Measurements from ENCODE around the gene GRID2IP.
"Not testable (repeated sequence)": the region's sequence is repeated elsewhere in the genome, so short reads cannot be mapped to it uniquely, and the experiment has no call there.

GRID2IP gene

DNA sequence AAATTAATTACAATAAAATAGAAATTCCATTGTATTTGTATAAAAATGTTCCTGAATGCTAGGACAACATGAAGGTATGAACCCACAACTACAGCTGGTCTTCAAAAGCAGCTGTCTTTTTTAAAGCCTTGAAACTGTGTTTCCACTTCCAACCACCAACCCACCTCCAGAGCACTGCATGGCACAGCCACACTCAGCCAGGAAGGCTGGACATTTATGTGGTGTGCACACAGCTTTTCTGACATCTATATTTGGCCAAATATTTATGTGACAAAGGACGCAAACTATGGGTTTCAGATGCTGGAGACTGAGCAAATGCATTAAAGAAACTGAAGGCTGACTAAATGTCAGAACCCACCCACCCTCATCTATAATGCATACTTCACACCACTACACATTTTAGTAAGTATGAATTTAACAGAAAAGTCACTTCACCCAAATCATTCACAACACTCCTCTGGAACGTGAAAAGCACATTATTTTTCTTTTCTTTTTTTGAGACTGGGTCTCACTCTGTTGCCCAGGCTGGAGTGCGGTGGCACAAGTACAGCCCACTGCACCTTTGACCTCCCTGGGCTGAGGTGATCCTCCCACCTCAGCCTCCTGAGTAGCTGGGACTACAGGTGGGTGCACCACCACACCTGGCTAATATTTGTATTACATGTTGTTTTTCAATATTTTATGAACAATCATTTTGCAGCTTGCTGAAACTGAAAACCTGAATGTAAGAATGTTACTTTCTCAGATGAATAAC, 75.7 kb downstream of the GRID2IP start:
- Histone ChIP-seq H3K27me3 (ENCODE audit: control insufficient read depth, insufficient read depth, low read length) (no peaks in the 10 kb centered on the region), H3K4me1 (ENCODE audit: control insufficient read depth, insufficient read depth, low read length) (peaks cover 2% of the 10 kb centered on the region), H3K9ac (ENCODE audit: low read depth, low read length) (no peak overlapping the region), H3K4me3 (ENCODE audit: low read depth, low read length) (no peak overlapping the region), H3K9me3 (ENCODE audit: control insufficient read depth, insufficient read depth, low read length) (no peaks in the 10 kb centered on the region), H3K36me3 (ENCODE audit: control insufficient read depth, insufficient read depth, low read length) (no peaks in the 10 kb centered on the region)

DNA sequence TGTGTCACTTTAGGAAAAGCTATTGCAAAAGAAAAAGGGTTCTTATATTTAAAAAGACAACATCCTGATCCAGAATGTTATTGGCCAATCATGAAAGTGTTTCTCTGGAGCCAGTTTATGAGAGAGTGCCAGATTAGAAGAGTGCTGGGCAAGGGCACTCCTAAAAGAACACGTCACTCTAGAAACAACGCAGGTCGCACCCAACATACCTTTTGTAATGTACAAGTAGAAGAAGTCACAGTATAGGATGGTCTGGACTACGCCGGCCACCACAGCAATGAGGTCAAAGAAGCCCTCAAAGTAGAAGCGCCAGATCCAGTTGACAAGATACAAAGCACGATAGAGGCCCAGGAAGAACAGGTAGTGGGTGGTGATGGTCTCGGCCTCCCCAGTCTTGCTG, 85.4 kb downstream of the GRID2IP start:
- Histone ChIP-seq H3K27me3 (ENCODE audit: control insufficient read depth, insufficient read depth, low read length) (no peaks in the 10 kb centered on the region), H3K4me1 (ENCODE audit: control insufficient read depth, insufficient read depth, low read length) (no peaks in the 10 kb centered on the region), H3K4me3 (ENCODE audit: low read depth, low read length) (no peak overlapping the region), H3K9ac (ENCODE audit: low read depth, low read length) (no peak overlapping the region), H3K36me3 (ENCODE audit: control insufficient read depth, insufficient read depth, low read length) (peaks cover 47% of the 10 kb centered on the region), H3K9me3 (ENCODE audit: control insufficient read depth, insufficient read depth, low read length) (no peaks in the 10 kb centered on the region)

DNA sequence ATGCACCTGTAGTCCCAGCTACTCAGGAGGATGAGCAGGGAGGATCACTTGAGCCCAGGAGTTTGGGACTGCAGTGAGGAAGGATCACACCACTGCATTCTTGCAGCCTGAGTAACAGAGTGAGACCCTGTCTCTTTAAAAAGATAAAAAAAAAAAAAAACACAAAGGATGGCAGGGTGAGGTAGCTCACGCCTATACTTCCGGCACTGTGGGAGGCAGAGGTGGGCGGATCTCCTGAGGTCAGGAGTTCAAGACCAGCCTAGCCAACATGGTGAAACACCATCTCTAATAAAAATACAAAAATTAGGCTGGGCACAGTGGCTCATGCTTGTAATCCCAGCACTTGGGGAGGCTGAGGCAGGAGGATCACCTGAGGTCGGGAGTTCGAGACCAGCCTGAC, 87.7 kb downstream of the GRID2IP start:
- H3K36me3 ChIP-seq (ENCODE audit: control insufficient read depth, insufficient read depth, low read length), result peaks cover 35% of the 10 kb centered on the region

DNA sequence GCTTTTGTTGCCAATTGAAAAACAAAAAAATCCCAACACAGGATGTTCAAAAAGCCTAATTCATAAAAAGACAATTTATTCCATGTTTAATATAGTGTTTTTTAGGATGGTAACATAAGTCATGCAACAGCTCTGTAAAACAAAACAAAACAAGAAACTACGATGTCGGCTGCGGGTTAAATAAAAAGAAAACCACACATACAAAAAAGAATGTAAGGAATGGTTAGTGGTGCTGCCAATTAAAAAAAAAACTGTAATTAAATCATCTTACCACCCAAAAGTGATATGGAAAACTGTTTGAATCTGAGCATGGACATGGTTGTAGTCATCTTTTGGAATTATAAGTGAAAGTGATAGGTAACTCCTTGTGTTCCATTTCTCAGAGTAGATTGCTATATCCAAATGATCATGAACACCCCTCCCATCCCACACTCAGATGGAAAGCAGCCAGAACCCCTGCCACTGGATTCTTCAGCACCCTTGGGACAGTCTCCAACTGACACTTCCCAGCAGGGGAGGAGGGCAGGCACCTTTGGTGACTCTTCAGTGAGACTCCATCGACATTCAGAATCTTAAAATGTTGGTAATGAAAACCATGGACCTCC, 89.2 kb downstream of the GRID2IP start:
- H3K36me3 ChIP-seq (ENCODE audit: control insufficient read depth, insufficient read depth, low read length), result peaks cover 26% of the 10 kb centered on the region
- no peak overlapping the region for H3K4me3 ChIP-seq (ENCODE audit: low read depth, low read length)
- no peaks in the 10 kb centered on the region for H3K4me1 ChIP-seq (ENCODE audit: control insufficient read depth, insufficient read depth, low read length)
- H3K27me3 ChIP-seq (ENCODE audit: control insufficient read depth, insufficient read depth, low read length), result no peaks in the 10 kb centered on the region
- no peak overlapping the region for H3K9ac ChIP-seq (ENCODE audit: low read depth, low read length)
- no peaks in the 10 kb centered on the region for H3K9me3 ChIP-seq (ENCODE audit: control insufficient read depth, insufficient read depth, low read length)

More for the DNA sequence above, 87.7 kb downstream of the GRID2IP start:
- not testable (repeated sequence) for H3K27me3 ChIP-seq (ENCODE audit: control insufficient read depth, insufficient read depth, low read length); H3K4me1 ChIP-seq (ENCODE audit: control insufficient read depth, insufficient read depth, low read length); H3K9me3 ChIP-seq (ENCODE audit: control insufficient read depth, insufficient read depth, low read length); H3K4me3 ChIP-seq (ENCODE audit: low read depth, low read length); H3K9ac ChIP-seq (ENCODE audit: low read depth, low read length)

DNA sequence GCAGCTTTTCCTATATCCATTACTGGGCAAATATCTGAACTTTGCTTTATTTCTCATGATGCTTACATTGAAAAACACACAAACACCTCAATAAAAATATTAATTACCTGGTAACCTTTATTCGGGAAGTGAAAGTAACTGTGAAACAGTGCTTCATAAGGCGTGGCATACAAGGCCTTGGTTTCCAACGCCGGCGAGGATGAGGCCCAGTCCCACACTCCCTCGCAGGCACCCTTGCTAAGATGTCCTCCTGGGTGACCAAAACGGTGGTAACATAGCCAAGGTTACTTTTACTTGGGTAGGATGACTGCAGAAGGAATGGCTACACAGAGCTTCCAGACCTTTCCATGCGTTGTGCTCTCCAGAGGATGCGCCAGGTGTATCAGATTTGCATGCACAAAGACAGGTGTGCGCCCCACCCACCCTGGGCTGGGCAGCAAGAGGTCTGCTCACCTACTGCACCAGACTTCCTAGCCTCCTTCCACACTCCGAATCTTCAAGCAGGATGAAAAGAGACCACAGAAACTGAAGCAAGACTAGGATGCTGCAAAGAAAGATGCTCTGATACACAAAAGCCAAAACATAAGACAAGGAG, 90.2 kb downstream of the GRID2IP start:
- no peaks in the 10 kb centered on the region for H3K27me3 ChIP-seq (ENCODE audit: control insufficient read depth, insufficient read depth, low read length)
- peaks cover 17% of the 10 kb centered on the region for H3K36me3 ChIP-seq (ENCODE audit: control insufficient read depth, insufficient read depth, low read length)
- H3K9ac ChIP-seq (ENCODE audit: low read depth, low read length), result no peak overlapping the region

DNA sequence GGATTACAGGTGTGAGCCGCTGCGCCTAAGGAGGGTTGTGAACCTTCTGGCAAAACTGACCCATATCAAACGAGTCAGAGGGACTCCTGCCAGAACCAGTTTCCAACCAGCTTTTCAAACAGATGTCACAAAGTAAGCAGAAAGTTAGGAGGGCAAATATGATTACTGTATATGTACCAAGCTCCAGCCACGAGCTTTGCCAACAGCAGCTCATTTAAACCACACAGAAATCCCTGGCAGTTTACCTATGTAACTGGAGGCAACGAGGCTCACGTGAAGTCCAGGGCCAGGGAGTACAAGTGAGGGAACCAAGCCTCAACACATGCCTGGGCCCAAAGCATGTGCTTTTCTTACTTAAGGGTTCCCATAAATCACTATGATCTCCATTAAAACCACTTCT, 91.0 kb downstream of the GRID2IP start:
- H3K4me1 ChIP-seq (ENCODE audit: control insufficient read depth, insufficient read depth, low read length), result no peaks in the 10 kb centered on the region

More for the DNA sequence above, 90.2 kb downstream of the GRID2IP start:
- no peaks in the 10 kb centered on the region for H3K4me1 ChIP-seq (ENCODE audit: control insufficient read depth, insufficient read depth, low read length)
- H3K4me3 ChIP-seq (ENCODE audit: low read depth, low read length), result no peak overlapping the region
- H3K9me3 ChIP-seq (ENCODE audit: control insufficient read depth, insufficient read depth, low read length), result no peaks in the 10 kb centered on the region

DNA sequence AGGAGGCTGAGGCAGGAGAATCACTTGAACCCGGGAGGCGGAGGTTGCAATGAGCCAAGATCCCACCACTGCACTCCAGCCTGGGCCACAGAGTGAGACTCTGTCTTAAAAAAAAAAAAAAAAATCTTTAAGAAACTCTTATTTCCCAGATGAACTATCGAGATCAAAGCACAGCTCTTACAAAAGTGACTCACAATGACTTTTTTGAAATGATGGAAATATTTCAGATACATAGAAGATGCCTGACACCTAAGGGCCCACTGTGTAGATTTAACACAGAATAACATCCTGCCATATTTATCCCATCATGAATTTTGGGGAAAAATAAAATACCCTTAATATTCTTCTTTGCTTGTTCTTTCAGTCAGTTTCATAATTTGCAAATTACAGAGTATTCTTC, 92.6 kb downstream of the GRID2IP start:
- H3K27me3 ChIP-seq (ENCODE audit: control insufficient read depth, insufficient read depth, low read length); H3K4me3 ChIP-seq (ENCODE audit: low read depth, low read length); H3K4me1 ChIP-seq (ENCODE audit: control insufficient read depth, insufficient read depth, low read length); H3K9me3 ChIP-seq (ENCODE audit: control insufficient read depth, insufficient read depth, low read length); H3K9ac ChIP-seq (ENCODE audit: low read depth, low read length): not testable (repeated sequence)
- H3K36me3 ChIP-seq (ENCODE audit: control insufficient read depth, insufficient read depth, low read length), result peaks cover 10% of the 10 kb centered on the region

More for the DNA sequence above, 91.0 kb downstream of the GRID2IP start:
- no peaks in the 10 kb centered on the region for H3K27me3 ChIP-seq (ENCODE audit: control insufficient read depth, insufficient read depth, low read length)
- peaks cover 10% of the 10 kb centered on the region for H3K36me3 ChIP-seq (ENCODE audit: control insufficient read depth, insufficient read depth, low read length)
- no peaks in the 10 kb centered on the region for H3K9me3 ChIP-seq (ENCODE audit: control insufficient read depth, insufficient read depth, low read length)
- no peak overlapping the region for H3K4me3 ChIP-seq (ENCODE audit: low read depth, low read length)
- no peak overlapping the region for H3K9ac ChIP-seq (ENCODE audit: low read depth, low read length)

DNA sequence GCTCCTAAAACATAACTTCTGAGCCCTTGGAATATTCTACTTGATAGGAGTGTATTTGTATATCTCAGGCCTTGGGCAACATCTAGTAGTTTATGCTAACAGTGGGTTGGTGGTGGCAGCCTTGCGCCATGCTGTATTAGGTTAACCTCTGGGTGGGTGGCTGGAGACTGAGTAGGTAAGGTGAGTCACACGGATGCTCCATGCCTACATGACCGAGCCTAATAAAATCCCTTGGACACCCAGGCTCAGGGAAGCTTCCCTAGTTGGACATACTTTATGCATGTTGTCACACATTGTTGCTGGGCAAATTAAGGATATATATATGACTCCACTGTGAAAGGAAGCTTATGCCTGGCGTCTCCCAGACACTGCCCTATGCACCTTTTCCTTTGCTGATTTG, 97.5 kb downstream of the GRID2IP start:
- no peaks in the 10 kb centered on the region for H3K4me1 ChIP-seq (ENCODE audit: control insufficient read depth, insufficient read depth, low read length)
- H3K4me3 ChIP-seq (ENCODE audit: low read depth, low read length), result no peak overlapping the region
- H3K27me3 ChIP-seq (ENCODE audit: control insufficient read depth, insufficient read depth, low read length), result no peaks in the 10 kb centered on the region
- H3K9me3 ChIP-seq (ENCODE audit: control insufficient read depth, insufficient read depth, low read length), result no peaks in the 10 kb centered on the region
- H3K9ac ChIP-seq (ENCODE audit: low read depth, low read length), result no peak overlapping the region
- no peaks in the 10 kb centered on the region for H3K36me3 ChIP-seq (ENCODE audit: control insufficient read depth, insufficient read depth, low read length)

DNA sequence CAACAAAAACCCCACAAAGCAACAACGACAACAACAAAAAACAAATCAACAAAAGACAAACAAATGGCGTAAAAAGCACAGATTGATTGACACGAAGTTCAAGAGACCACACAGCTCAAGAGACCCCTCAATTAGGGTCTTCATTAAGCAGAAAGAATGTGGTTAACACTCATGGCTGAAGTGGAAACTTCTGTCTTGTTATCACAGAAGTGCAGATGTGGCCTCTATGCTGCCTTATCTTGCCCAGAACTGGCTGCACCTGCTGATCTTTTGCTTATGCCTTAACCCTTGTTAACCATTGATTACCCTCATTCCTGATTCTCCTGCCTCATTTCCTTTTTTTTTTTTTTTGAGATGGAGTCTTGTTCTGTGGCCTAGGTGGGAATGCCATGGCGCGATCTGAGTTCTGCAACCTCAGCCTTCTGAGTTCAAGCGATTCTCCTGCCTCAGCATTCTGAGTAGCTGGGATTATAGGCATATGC, 100.0 kb downstream of the GRID2IP start:
- Histone ChIP-seq H3K9me3 (ENCODE audit: control insufficient read depth, insufficient read depth, low read length) (no peaks in the 10 kb centered on the region), H3K4me3 (ENCODE audit: low read depth, low read length) (no peak overlapping the region), H3K36me3 (ENCODE audit: control insufficient read depth, insufficient read depth, low read length) (no peaks in the 10 kb centered on the region), H3K9ac (ENCODE audit: low read depth, low read length) (no peak overlapping the region), H3K4me1 (ENCODE audit: control insufficient read depth, insufficient read depth, low read length) (no peaks in the 10 kb centered on the region), H3K27me3 (ENCODE audit: control insufficient read depth, insufficient read depth, low read length) (no peaks in the 10 kb centered on the region)

DNA sequence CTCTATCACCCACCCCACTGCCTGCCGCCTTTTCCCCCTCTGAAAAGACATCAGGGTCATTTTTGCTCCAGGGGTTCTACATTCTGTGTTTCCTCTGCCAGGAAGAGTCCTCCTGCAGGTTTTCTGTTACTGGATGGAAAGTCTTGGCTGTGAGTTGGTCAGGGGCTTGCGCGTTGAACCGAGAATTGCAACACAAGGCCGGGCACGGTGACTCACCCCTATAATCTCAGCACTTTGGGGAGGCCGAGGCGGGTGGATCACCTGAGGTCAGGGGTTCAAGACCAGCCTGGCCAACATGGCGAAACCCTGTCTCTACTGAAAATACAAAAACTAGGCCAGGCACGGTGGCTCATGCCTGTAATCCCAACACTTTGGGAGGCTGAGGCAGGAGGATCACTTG, 100.7 kb downstream of the GRID2IP start:
- not testable (repeated sequence) for H3K27me3 ChIP-seq (ENCODE audit: control insufficient read depth, insufficient read depth, low read length); H3K4me1 ChIP-seq (ENCODE audit: control insufficient read depth, insufficient read depth, low read length); H3K9me3 ChIP-seq (ENCODE audit: control insufficient read depth, insufficient read depth, low read length); H3K4me3 ChIP-seq (ENCODE audit: low read depth, low read length); H3K9ac ChIP-seq (ENCODE audit: low read depth, low read length); H3K36me3 ChIP-seq (ENCODE audit: control insufficient read depth, insufficient read depth, low read length)

DNA sequence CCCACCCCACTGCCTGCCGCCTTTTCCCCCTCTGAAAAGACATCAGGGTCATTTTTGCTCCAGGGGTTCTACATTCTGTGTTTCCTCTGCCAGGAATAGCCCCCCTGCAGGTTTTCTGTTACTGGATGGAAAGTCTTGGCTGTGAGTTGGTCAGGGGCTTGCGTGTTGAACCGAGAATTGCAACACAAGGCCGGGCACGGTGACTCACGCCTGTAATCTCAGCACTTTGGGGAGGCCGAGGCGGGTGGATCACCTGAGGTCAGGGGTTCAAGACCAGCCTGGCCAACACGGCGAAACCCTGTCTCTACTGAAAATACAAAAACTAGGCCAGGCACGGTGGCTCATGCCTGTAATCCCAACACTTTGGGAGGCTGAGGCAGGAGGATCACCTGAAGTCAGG, 101.4 kb downstream of the GRID2IP start:
- H3K9me3 ChIP-seq (ENCODE audit: control insufficient read depth, insufficient read depth, low read length); H3K27me3 ChIP-seq (ENCODE audit: control insufficient read depth, insufficient read depth, low read length); H3K9ac ChIP-seq (ENCODE audit: low read depth, low read length); H3K4me3 ChIP-seq (ENCODE audit: low read depth, low read length); H3K4me1 ChIP-seq (ENCODE audit: control insufficient read depth, insufficient read depth, low read length): not testable (repeated sequence)
- H3K36me3 ChIP-seq (ENCODE audit: control insufficient read depth, insufficient read depth, low read length), result peaks cover 10% of the 10 kb centered on the region

Data from iPS-15b (cell line).